Measurements from ENCODE around the gene GSTT2. TPM values are rescaled to one million over a fixed set of nuclear protein-coding genes. Genes with fewer than 3 reads are reported as not detected.
"Not testable (repeated sequence)": the region's sequence is repeated elsewhere in the genome, so short reads cannot be mapped to it uniquely, and the experiment has no call there.

GSTT2 gene
- total and polyA plus RNA-seq, 2 donors (not counting 3 experiments of a cell fraction or from before 2014, with no cell fraction given), result 3.0 TPM; not detected in 1

GRCh38 chr22:23997092-23997491 is 17.2 kb downstream of the GSTT2 start:
- ChIA-PET POLR2A (no interaction called here), CTCF (no interaction called here)
- dilution Hi-C loops (cut with MboI; ENCODE audit: extremely low pct_ligation_motif_present, low sequenced_read_pairs), result no loop called here
- H3K4me3 ChIP-seq (replicated peaks in 1 of 3; ENCODE audit: insufficient read depth in 1 of 3, low read depth in 1 of 3, low read length in 3 of 3), result no peak overlapping the region
- H3K27me3 ChIP-seq (ENCODE audit: control insufficient read depth in 2 of 2, insufficient read depth in 2 of 2, low read length in 2 of 2), result no peaks in the 10 kb centered on the region
- BruUV-seq (replicated peaks), result no TSS peak
- TF ChIP-seq FOS (IDR thresholded peaks at IDR 0.05; ENCODE audit: borderline replicate concordance, insufficient read depth, low read length), result no peak
- no peak for TF ChIP-seq MAX (IDR thresholded peaks at IDR 0.05; ENCODE audit: insufficient read depth, insufficient read length)
- TF ChIP-seq GATA2 (IDR thresholded peaks at IDR 0.05; ENCODE audit: insufficient read depth, insufficient read length, low read depth, low read length), result no peak
- TF ChIP-seq EZH2 (IDR thresholded peaks at IDR 0.05; ENCODE audit: borderline replicate concordance, low read depth, low read length, severe bottlenecking), result no peak
- TF ChIP-seq MYC (IDR thresholded peaks at IDR 0.05; ENCODE audit: low read depth, low read length), result no peak
- TF ChIP-seq JUN (IDR thresholded peaks at IDR 0.05; ENCODE audit: borderline replicate concordance, insufficient read depth, insufficient read length, low read depth), result no peak
- TF ChIP-seq POLR2A (IDR thresholded peaks at IDR 0.05; ENCODE audit: low read depth, low read length), result no peak
- TF ChIP-seq, protein P1, sequence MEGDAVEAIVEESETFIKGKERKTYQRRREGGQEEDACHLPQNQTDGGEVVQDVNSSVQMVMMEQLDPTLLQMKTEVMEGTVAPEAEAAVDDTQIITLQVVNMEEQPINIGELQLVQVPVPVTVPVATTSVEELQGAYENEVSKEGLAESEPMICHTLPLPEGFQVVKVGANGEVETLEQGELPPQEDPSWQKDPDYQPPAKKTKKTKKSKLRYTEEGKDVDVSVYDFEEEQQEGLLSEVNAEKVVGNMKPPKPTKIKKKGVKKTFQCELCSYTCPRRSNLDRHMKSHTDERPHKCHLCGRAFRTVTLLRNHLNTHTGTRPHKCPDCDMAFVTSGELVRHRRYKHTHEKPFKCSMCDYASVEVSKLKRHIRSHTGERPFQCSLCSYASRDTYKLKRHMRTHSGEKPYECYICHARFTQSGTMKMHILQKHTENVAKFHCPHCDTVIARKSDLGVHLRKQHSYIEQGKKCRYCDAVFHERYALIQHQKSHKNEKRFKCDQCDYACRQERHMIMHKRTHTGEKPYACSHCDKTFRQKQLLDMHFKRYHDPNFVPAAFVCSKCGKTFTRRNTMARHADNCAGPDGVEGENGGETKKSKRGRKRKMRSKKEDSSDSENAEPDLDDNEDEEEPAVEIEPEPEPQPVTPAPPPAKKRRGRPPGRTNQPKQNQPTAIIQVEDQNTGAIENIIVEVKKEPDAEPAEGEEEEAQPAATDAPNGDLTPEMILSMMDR (IDR thresholded peaks at IDR 0.05; ENCODE audit: extremely low read depth in 1 of 2, insufficient read depth in 1 of 2, low read depth in 1 of 2, low read length in 2 of 2), result no peak
- TF ChIP-seq POLR2AphosphoS5 (IDR thresholded peaks at IDR 0.05; ENCODE audit: insufficient read depth, low read depth, low read length), result no peak
- no peaks in the 10 kb centered on the region for H3K4me1 ChIP-seq (ENCODE audit: control insufficient read depth, extremely low read depth, insufficient read depth, low read length)
- no peaks in the 10 kb centered on the region for H3K9me3 ChIP-seq (replicated peaks; ENCODE audit: control insufficient read depth, insufficient read depth, low read length)
- H3K9ac ChIP-seq (replicated peaks; ENCODE audit: extremely low read depth, insufficient read depth, low read length), result no peak overlapping the region
- intact Hi-C loops (cut with micrococcal nuclease), result no loop called here
- H4K20me1 ChIP-seq (replicated peaks; ENCODE audit: control insufficient read depth, extremely low read depth, insufficient read depth, low read length), result no peaks in the 10 kb centered on the region
- DNase-seq (ENCODE audit: low read depth, low spot score) (no peak), FAIRE-seq (no peak)
- H3K79me2 ChIP-seq (ENCODE audit: control insufficient read depth, insufficient read depth, low read length), result no peaks in the 10 kb centered on the region
- H2AFZ ChIP-seq (ENCODE audit: low read depth, low read length), result no peak overlapping the region
- H3K4me2 ChIP-seq (ENCODE audit: insufficient read depth, low read length), result no peak overlapping the region
- no peak overlapping the region for H3K27ac ChIP-seq (ENCODE audit: insufficient read depth, low read depth, low read length)
- H3K9me1 ChIP-seq (replicated peaks; ENCODE audit: control insufficient read depth, extremely low read depth, insufficient read depth, low read length), result no peaks in the 10 kb centered on the region
- no peaks in the 10 kb centered on the region for H3K36me3 ChIP-seq (ENCODE audit: control insufficient read depth in 2 of 2, extremely low read depth in 1 of 2, insufficient read depth in 2 of 2, low read length in 2 of 2)

- H3K9me1 ChIP-seq (replicated peaks; ENCODE audit: control insufficient read depth, extremely low read depth, insufficient read depth, low read length); H3K4me3 ChIP-seq (replicated peaks in 1 of 3; ENCODE audit: insufficient read depth in 1 of 3, low read depth in 1 of 3, low read length in 3 of 3); CTCF ChIA-PET; dilution Hi-C loops (cut with MboI; ENCODE audit: extremely low pct_ligation_motif_present, low sequenced_read_pairs); DNase-seq (ENCODE audit: low read depth, low spot score); H3K79me2 ChIP-seq (ENCODE audit: control insufficient read depth, insufficient read depth, low read length); intact Hi-C loops (cut with micrococcal nuclease); H3K4me1 ChIP-seq (ENCODE audit: control insufficient read depth, extremely low read depth, insufficient read depth, low read length); H3K36me3 ChIP-seq (ENCODE audit: control insufficient read depth in 2 of 2, extremely low read depth in 1 of 2, insufficient read depth in 2 of 2, low read length in 2 of 2); H4K20me1 ChIP-seq (replicated peaks; ENCODE audit: control insufficient read depth, extremely low read depth, insufficient read depth, low read length); H3K4me2 ChIP-seq (ENCODE audit: insufficient read depth, low read length); H2AFZ ChIP-seq (ENCODE audit: low read depth, low read length); BruUV-seq (replicated peaks); POLR2A ChIA-PET; H3K27ac ChIP-seq (ENCODE audit: insufficient read depth, low read depth, low read length); FAIRE-seq; H3K27me3 ChIP-seq (ENCODE audit: control insufficient read depth in 2 of 2, insufficient read depth in 2 of 2, low read length in 2 of 2); H3K9ac ChIP-seq (replicated peaks; ENCODE audit: extremely low read depth, insufficient read depth, low read length); H3K9me3 ChIP-seq (replicated peaks; ENCODE audit: control insufficient read depth, insufficient read depth, low read length): not testable (repeated sequence)
Measured at GRCh38 chr22:23999779-24000178, 19.8 kb downstream of the GSTT2 start.

Measured in endothelial cell of umbilical vein (primary cell).